IMR-90 (cell line): ENCODE measurements around the gene OR1A1. TPM values are rescaled to one million over a fixed set of nuclear protein-coding genes. Genes with fewer than 3 reads are reported as not detected.

Experiments
- ATAC-seq: fragments of 200-7000 bp; cut with Tn5 transposase; 2 replicates; pipeline ENCODE4 v1.9.1; 2020; ENCODE audit warnings: low read depth, mild to moderate bottlenecking, moderate library complexity
- BruUV-seq: library from RNA; stranded (reverse); fragments of 400-500 nt; replicated peaks from 2 replicates; lab custom pipeline; 2021; lab: Mats Ljungman, UMichigan
- CTCF ChIA-PET: fragments of 300-600 bp; formaldehyde crosslinking; extraction: SDS; loops from one replicate; lab custom pipeline; 2021; ENCODE audit warnings: antibody characterized with exemption; lab: Yijun Ruan, JAX
- POLR2A ChIA-PET: fragments of 300-600 bp; sonication (Branson Sonifier 250); formaldehyde crosslinking; loops from one replicate; lab custom pipeline; 2022; ENCODE audit warnings: antibody characterized with exemption; ENCODE audit not compliant: unreplicated experiment; lab: Charles Lee
- DNase-seq: peaks from one replicate; pipeline ENCODE4 v3.0.0; 2013
- H2AFZ ChIP-seq: replicated peaks from 2 replicates; pipeline ENCODE3; 2013; ENCODE audit warnings: low read length, mild to moderate bottlenecking; ENCODE audit not compliant: poor library complexity
- H2AK5ac ChIP-seq: 2 replicates; pipeline ENCODE4 v1.6.1; 2013; ENCODE audit warnings: low read depth, low read length, inconsistent platforms
- H2AK9ac ChIP-seq: replicated peaks from 2 replicates; pipeline ENCODE3; 2013; ENCODE audit warnings: mild to moderate bottlenecking, low read depth, low read length, moderate library complexity; ENCODE audit not compliant: poor library complexity
- H2BK120ac ChIP-seq: 2 replicates; pipeline ENCODE4 v1.6.1; 2013; ENCODE audit warnings: low read depth, low read length, inconsistent platforms
- H2BK15ac ChIP-seq: 3 replicates; pipeline ENCODE4 v1.6.1; 2013; ENCODE audit warnings: low read depth, low read length, inconsistent platforms
- H2BK20ac ChIP-seq: 2 replicates; pipeline ENCODE4 v1.6.1; 2013; ENCODE audit warnings: low read depth, mild to moderate bottlenecking, inconsistent platforms, low read length, moderate library complexity
- H2BK5ac ChIP-seq: 2 replicates; pipeline ENCODE4 v1.6.1; 2013; ENCODE audit warnings: mild to moderate bottlenecking, low read depth, low read length, inconsistent platforms; ENCODE audit not compliant: poor library complexity, severe bottlenecking
- H3K14ac ChIP-seq: replicated peaks from 2 replicates; pipeline ENCODE4 v1.6.1; 2013; ENCODE audit warnings: low read depth, low read length, inconsistent platforms
- H3K18ac ChIP-seq: 2 replicates; pipeline ENCODE4 v1.6.1; 2013; ENCODE audit warnings: low read depth, low read length, control low read depth
- H3K23ac ChIP-seq: 2 replicates; pipeline ENCODE4 v1.6.1; 2013; ENCODE audit warnings: low read depth, low read length, inconsistent platforms
- H3K27ac ChIP-seq: 2 replicates; pipeline ENCODE4 v1.5.1; 2013; ENCODE audit warnings: mild to moderate bottlenecking, control low read depth, low read length; ENCODE audit not compliant: insufficient read depth
- H3K27me3 ChIP-seq: 2 replicates; pipeline ENCODE4 v1.6.1; 2013; ENCODE audit warnings: low read length; ENCODE audit not compliant: control insufficient read depth, insufficient read depth
- H3K36me3 ChIP-seq: 2 replicates; pipeline ENCODE4 v1.6.1; 2013; ENCODE audit warnings: low read length, mixed read lengths; ENCODE audit not compliant: control insufficient read depth, insufficient read depth
- H3K4ac ChIP-seq: 2 replicates; pipeline ENCODE4 v1.6.1; 2013; ENCODE audit warnings: low read depth, low read length, inconsistent platforms
- H3K4me1 ChIP-seq: 2 replicates; pipeline ENCODE4 v1.6.1; 2013; ENCODE audit warnings: low read length, mixed read lengths; ENCODE audit not compliant: control insufficient read depth, insufficient read depth
- H3K4me2 ChIP-seq: 2 replicates; pipeline ENCODE4 v1.6.1; 2013; ENCODE audit warnings: low read depth, mild to moderate bottlenecking, control low read depth, low read length, moderate library complexity
- H3K4me3 ChIP-seq: 2 replicates; pipeline ENCODE4 v1.5.1; 2013; ENCODE audit warnings: low read depth, mild to moderate bottlenecking, control low read depth, low read length, moderate library complexity; ENCODE audit not compliant: insufficient read depth
- H3K56ac ChIP-seq: 2 replicates; pipeline ENCODE4 v1.6.1; 2013; ENCODE audit warnings: low read length, inconsistent platforms; ENCODE audit not compliant: insufficient read depth; ENCODE audit errors: extremely low read depth
- H3K79me1 ChIP-seq, 2 experiments: 2 replicates each; pipeline ENCODE4 v1.6.1; 2013; ENCODE audit warnings: low read length in 2 of 2, inconsistent platforms in 1 of 2, low read depth in 1 of 2
- H3K9ac ChIP-seq: 2 replicates; pipeline ENCODE4 v1.6.1; 2013; ENCODE audit warnings: low read depth, low read length, control low read depth
- H3K9me1 ChIP-seq: 2 replicates; pipeline ENCODE4 v1.6.1; 2013; ENCODE audit warnings: low read length, inconsistent platforms; ENCODE audit not compliant: insufficient read depth
- H3K9me3 ChIP-seq: 2 replicates; pipeline ENCODE4 v1.6.1; 2013; ENCODE audit warnings: low read length; ENCODE audit not compliant: control insufficient read depth, insufficient read depth
- H4K20me1 ChIP-seq: 2 replicates; pipeline ENCODE4 v1.6.1; 2013; ENCODE audit warnings: low read length, inconsistent platforms; ENCODE audit not compliant: insufficient read depth
- H4K5ac ChIP-seq: 2 replicates; pipeline ENCODE4 v1.6.1; 2013; ENCODE audit warnings: mild to moderate bottlenecking, low read depth, low read length, control low read depth
- H4K8ac ChIP-seq, 2 experiments: 2 replicates each; pipeline ENCODE4 v1.6.1; 2013; ENCODE audit warnings: low read depth in 2 of 2, low read length in 2 of 2, control low read depth in 1 of 2, inconsistent platforms in 1 of 2
- H4K91ac ChIP-seq: 2 replicates; pipeline ENCODE4 v1.6.1; 2013; ENCODE audit warnings: low read depth, low read length, inconsistent platforms; ENCODE audit not compliant: insufficient read depth
- BHLHE40 ChIP-seq: fragments of 150-350 bp; IDR thresholded peaks from 2 replicates; pipeline ENCODE4 v1.6.1; 2016; ENCODE audit warnings: mild to moderate bottlenecking, low read depth, low read length
- CEBPB ChIP-seq: IDR thresholded peaks from 2 replicates; pipeline ENCODE4 v1.6.1; 2012; ENCODE audit warnings: low read depth, low read length, improper control_type of control experiment
- CTCF ChIP-seq: conservative IDR thresholded peaks from 2 replicates; pipeline ENCODE4 v1.5.1; 2012; ENCODE audit warnings: mild to moderate bottlenecking, low read depth, low read length, improper control_type of control experiment
- ELK1 ChIP-seq: fragments of 150-350 bp; IDR thresholded peaks from 2 replicates; pipeline ENCODE4 v1.6.1; 2016; ENCODE audit warnings: low read depth, mild to moderate bottlenecking, low read length, moderate library complexity, borderline replicate concordance
- MAFK ChIP-seq: IDR thresholded peaks from 2 replicates; pipeline ENCODE4 v1.6.1; 2012; ENCODE audit warnings: low read depth, low read length, improper control_type of control experiment
- NFE2L2 ChIP-seq: fragments of 150-350 bp; IDR thresholded peaks from 2 replicates; pipeline ENCODE4 v1.6.1; 2016; ENCODE audit warnings: low read depth, mild to moderate bottlenecking, low read length
- POLR2A ChIP-seq: IDR thresholded peaks from 2 replicates; pipeline ENCODE4 v1.6.1; 2012; ENCODE audit warnings: mild to moderate bottlenecking, low read depth, low read length
- RAD21 ChIP-seq: IDR thresholded peaks from 2 replicates; pipeline ENCODE4 v1.6.1; 2012; ENCODE audit warnings: low read length, improper control_type of control experiment
- RFX5 ChIP-seq: IDR thresholded peaks from 2 replicates; pipeline ENCODE4 v1.8.0; 2012; ENCODE audit warnings: low read depth, mild to moderate bottlenecking, low read length, moderate library complexity
- USF2 ChIP-seq: fragments of 150-350 bp; IDR thresholded peaks from 2 replicates; pipeline ENCODE4 v1.6.1; 2017; ENCODE audit warnings: mild to moderate bottlenecking, antibody characterized with exemption, low read length, low read depth
- WGBS, 2 experiments: methylation state at CpG; one replicate each; pipeline versions ENCODE4 v1.1.5 to v1.1.7; 2013; ENCODE audit warnings: missing lambda C conversion rate in 2 of 2; ENCODE audit not compliant: insufficient read length in 1 of 2; ENCODE audit errors: extremely low coverage in 2 of 2; 5-methylcytosine and 5-hydroxymethylcytosine counted together
- dilution Hi-C: fragments of 300-500 bp; cut with HindIII; formaldehyde crosslinking; loops from one replicate; pipeline ENCODE4 v1.14.3; 2018; ENCODE audit warnings: low sequenced_read_pairs; ENCODE audit not compliant: unreplicated experiment
- in situ Hi-C: fragments of 300-500 bp; cut with MboI; formaldehyde crosslinking; loops from 3 replicates; pipeline ENCODE4 v1.14.3; 2019; ENCODE audit warnings: low sequenced_read_pairs, inconsistent platforms, mixed read lengths
- intact Hi-C: fragments of 100-400 bp; cut with micrococcal nuclease; formaldehyde crosslinking; loops from 2 replicates; pipeline ENCODE4 v1.10.0; 2022
- polyA plus RNA-seq, 3 experiments: library from polyadenylated mRNA; depleted of rRNA; stranded (reverse); fragments of >200 nt; gene quantifications; 2 replicates each; pipeline ENCODE4 v1.2.3, GENCODE V29; 2012; ENCODE audit warnings: low replicate concordance in 1 of 3
- total RNA-seq: library from RNA; depleted of rRNA; stranded (reverse); fragments of >200 nt; gene quantifications from 2 replicates; pipeline ENCODE4 v1.2.3, GENCODE V29; 2012

Gene OR1A1
- total and polyA plus RNA-seq, 2 of the 4 experiments (the other 2 are of a cell fraction): not detected

GRCh38 chr17:3208484-3208883, 1.0 kb downstream of the OR1A1 start:
- Histone ChIP-seq H2AK5ac (no peak overlapping the region), H3K9me1 (no peaks in the 10 kb centered on the region), H2BK5ac (no peak overlapping the region), H3K9ac (no peak overlapping the region), H3K4me3 (no peak overlapping the region), H3K4me2 (no peak overlapping the region), H2BK15ac (no peak overlapping the region), H3K14ac (no peak overlapping the region), H3K56ac (no peak overlapping the region), H4K91ac (no peak overlapping the region), H2BK120ac (no peak overlapping the region), H4K5ac (no peak overlapping the region), H3K27me3 (no peaks in the 10 kb centered on the region), H3K18ac (no peak overlapping the region), H4K8ac (no peak overlapping the region), H3K23ac (no peak overlapping the region), H2BK20ac (no peak overlapping the region), H2AK9ac (no peak overlapping the region), H3K79me1 (no peaks in the 10 kb centered on the region), H3K27ac (no peak overlapping the region), H3K4me1 (no peaks in the 10 kb centered on the region), H4K20me1 (no peaks in the 10 kb centered on the region), H2AFZ (no peak overlapping the region), H3K4ac (no peak overlapping the region), H3K9me3 (peaks cover 9% of the 10 kb centered on the region; the same call in 1 of the 2 replicates), H3K36me3 (no peaks in the 10 kb centered on the region)
- dilution Hi-C loops: no loop called here
- in situ Hi-C loops: no loop called here
- ChIA-PET CTCF (no interaction called here), POLR2A (no interaction called here)
- DNase-seq (no peak), ATAC-seq (no peak)
- no TSS peak for BruUV-seq
- intact Hi-C loops: no loop called here
- 60% methylated on average over 1 of the region's 6 CpGs; no CpG with 5 or more reads in 1 of the 2 experiments for WGBS, 2 experiments
- no peak for TF ChIP-seq BHLHE40
- no peak for TF ChIP-seq POLR2A
- no peak for TF ChIP-seq USF2
- TF ChIP-seq NFE2L2: no peak
- TF ChIP-seq RAD21: no peak
- no peak for TF ChIP-seq CEBPB
- TF ChIP-seq MAFK: no peak
- TF ChIP-seq ELK1: no peak
- TF ChIP-seq CTCF: no peak
- TF ChIP-seq RFX5: no peak
